B cell (primary cell): Measurements from ENCODE around the gene MCM3AP. TPM values are rescaled to one million over a fixed set of nuclear protein-coding genes. Genes with fewer than 3 reads are reported as not detected.

Experiments
- ATAC-seq: fragments of 200-7000 bp; cut with Tn5 transposase; one replicate; pipeline ENCODE4 v1.10.0; 2021; ENCODE audit warnings: low read depth, mild to moderate bottlenecking, moderate number of reproducible peaks, moderate library complexity
- CTCF ChIA-PET: fragments of 350-600 bp; sonication (Branson Sonifier 250); formaldehyde crosslinking; loops from one replicate; lab custom pipeline; 2021; ENCODE audit warnings: antibody characterized with exemption, inconsistent platforms; lab: Charles Lee
- POLR2A ChIA-PET: fragments of 350-600 bp; sonication (Branson Sonifier 250); formaldehyde crosslinking; loops from one replicate; lab custom pipeline; 2021; ENCODE audit warnings: antibody characterized with exemption; lab: Charles Lee
- DNase-seq: peaks from one replicate; pipeline ENCODE4 v3.0.0; 2013
- H2AFZ ChIP-seq: 2 replicates; pipeline ENCODE4 v1.6.1; 2012; ENCODE audit warnings: mild to moderate bottlenecking, low read depth, low read length; ENCODE audit not compliant: insufficient read depth, poor library complexity, severe bottlenecking
- H3K27ac ChIP-seq, 2 donors: 1 replicate in 1 of 2; 2 replicates in 1 of 2; pipeline ENCODE4 v1.5.1; 2012 to 2013; ENCODE audit warnings: low read length in 2 of 2, mild to moderate bottlenecking in 2 of 2, moderate library complexity in 1 of 2
- H3K27me3 ChIP-seq, 4 experiments: fragments of 200-600 bp in 1 of 4; sonication (generic) in 1 of 4; replicated peaks in 1 of 4; 1 replicate in 2 of 4; 2 replicates in 2 of 4; pipeline versions ENCODE4 v1.6.1 to v1.7.0; 2013 to 2016; ENCODE audit warnings: low read length in 3 of 4, mild to moderate bottlenecking in 2 of 4, mixed read lengths in 1 of 4, moderate library complexity in 1 of 4; ENCODE audit not compliant: insufficient read depth in 4 of 4, control insufficient read depth in 3 of 4; ENCODE audit errors: control extremely low read depth in 1 of 4
- H3K36me3 ChIP-seq, 2 experiments: replicated peaks in 1 of 2; 1 replicate in 1 of 2; 2 replicates in 1 of 2; pipeline versions ENCODE4 v1.6.1 to v1.7.1; 2013; ENCODE audit warnings: low read length in 1 of 2; ENCODE audit not compliant: insufficient read depth in 2 of 2, control insufficient read depth in 1 of 2; ENCODE audit errors: control extremely low read depth in 1 of 2, extremely low read depth in 1 of 2
- H3K4me1 ChIP-seq, 2 donors: fragments of 200-600 bp in 1 of 2; sonication (generic) in 1 of 2; 1 replicate in 1 of 2; 2 replicates in 1 of 2; pipeline versions ENCODE4 v1.5.1 to v1.6.1; 2013 to 2017; ENCODE audit warnings: low read length in 2 of 2; ENCODE audit not compliant: control insufficient read depth in 2 of 2, insufficient read depth in 2 of 2
- H3K4me2 ChIP-seq: replicated peaks from 2 replicates; pipeline ENCODE3; 2012; ENCODE audit warnings: mild to moderate bottlenecking, low read depth, low read length; ENCODE audit not compliant: poor library complexity, severe bottlenecking
- H3K4me3 ChIP-seq, 5 experiments: fragments of 200-600 bp in 1 of 5; sonication (generic) in 1 of 5; 1 replicate in 3 of 5; 2 replicates in 2 of 5; pipeline versions ENCODE4 v1.5.1 to v1.7.0; 2011 to 2016; ENCODE audit warnings: low read length in 4 of 5, mild to moderate bottlenecking in 4 of 5, low read depth in 2 of 5, control low read depth in 1 of 5, moderate library complexity in 1 of 5; ENCODE audit not compliant: insufficient read depth in 1 of 5; ENCODE audit errors: control extremely low read depth in 1 of 5, extremely low read depth in 1 of 5
- H3K79me2 ChIP-seq: fragments of 200-600 bp; sonication (generic); one replicate; pipeline ENCODE4 v1.6.0; 2016; ENCODE audit warnings: low read length; ENCODE audit not compliant: control insufficient read depth, insufficient read depth
- H3K9ac ChIP-seq: fragments of 200-600 bp; sonication (generic); 2 replicates; pipeline ENCODE4 v1.6.1; 2017; ENCODE audit warnings: mild to moderate bottlenecking, low read length, moderate library complexity
- H3K9me3 ChIP-seq, 3 donors: one replicate each; pipeline versions ENCODE4 v1.6.1 to v1.7.1; 2013; ENCODE audit warnings: low read length in 2 of 3; ENCODE audit not compliant: control insufficient read depth in 2 of 3, insufficient read depth in 1 of 3; ENCODE audit errors: control extremely low read depth in 1 of 3
- H4K20me1 ChIP-seq: 2 replicates; pipeline ENCODE4 v1.6.0; 2012; ENCODE audit warnings: mild to moderate bottlenecking, low read length; ENCODE audit not compliant: insufficient read depth, control insufficient read depth, poor library complexity, severe bottlenecking
- H3K27ac Mint-ChIP-seq: one replicate; pipeline ENCODE4 v1.8.0; 2021; ENCODE audit warnings: mixed read lengths
- H3K27me3 Mint-ChIP-seq: one replicate; pipeline ENCODE4 v1.8.0; 2021; ENCODE audit warnings: mixed read lengths
- H3K4me1 Mint-ChIP-seq: one replicate; pipeline ENCODE4 v1.8.0; 2021; ENCODE audit warnings: mixed read lengths
- H3K4me3 Mint-ChIP-seq: one replicate; pipeline ENCODE4 v1.8.0; 2021; ENCODE audit warnings: mixed read lengths
- H3K9me3 Mint-ChIP-seq: one replicate; pipeline ENCODE4 v1.8.0; 2022; ENCODE audit warnings: mixed read lengths; ENCODE audit not compliant: insufficient read depth
- EZH2 ChIP-seq: IDR thresholded peaks from 2 replicates; pipeline ENCODE4 v1.6.1; 2012; ENCODE audit warnings: borderline replicate concordance, low read depth, mild to moderate bottlenecking, moderate library complexity, low read length; ENCODE audit not compliant: insufficient read depth, poor library complexity, severe bottlenecking
- WGBS: methylation state at CpG from one replicate; pipeline ENCODE4 v1.1.5; 2013; ENCODE audit warnings: missing lambda C conversion rate; ENCODE audit not compliant: insufficient coverage; 5-methylcytosine and 5-hydroxymethylcytosine counted together
- intact Hi-C: fragments of 100-400 bp; cut with micrococcal nuclease; formaldehyde crosslinking; loops from one replicate; pipeline ENCODE4 v1.10.0; 2022
- polyA plus RNA-seq: library from polyadenylated mRNA; depleted of rRNA; stranded (reverse); fragments of >200 nt; gene quantifications from 2 replicates; pipeline ENCODE4 v1.2.3, GENCODE V29; 2012
- total RNA-seq, 2 donors: library from RNA; stranded (reverse); fragments of 120-200 nt in 1 of 2; gene quantifications; 1 replicate in 1 of 2; 2 replicates in 1 of 2; pipeline versions ENCODE4 v1.2.3 to v1.2.4, GENCODE V29; 2013 to 2022
- TF ChIP-seq, protein P1 (sequence below): fragments of 200-600 bp; IDR thresholded peaks from one replicate; pipeline ENCODE4 v1.8.0; 2022; ENCODE audit warnings: antibody characterized with exemption, mild to moderate bottlenecking

The MCM3AP gene
- total and polyA plus RNA-seq, 2 donors (not counting 1 experiment from before 2014, with no cell fraction given): 61.7 to 180 TPM

DNA sequence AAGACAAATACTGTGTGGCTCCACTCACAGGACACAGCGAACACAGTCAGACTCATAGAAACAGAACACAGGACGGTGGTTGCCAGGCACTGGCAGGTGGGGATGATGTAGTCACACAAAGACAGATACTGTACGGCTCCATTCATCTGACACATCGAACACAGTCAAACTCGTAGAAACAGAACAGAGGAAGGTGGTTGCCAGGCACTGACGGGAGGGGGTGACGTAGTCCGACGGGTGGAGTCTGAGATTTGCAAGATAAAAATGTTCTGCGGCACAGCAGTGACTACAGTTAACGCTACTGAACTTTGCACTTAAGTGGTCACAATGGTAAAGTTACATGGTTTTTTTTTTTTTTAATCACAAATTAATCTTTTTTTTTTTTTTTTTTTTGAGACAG, 19.5 kb upstream of the MCM3AP start:
- H3K4me3 ChIP-seq: no peak overlapping the region
- no peak for DNase-seq
- H4K20me1 ChIP-seq: no peaks in the 10 kb centered on the region
- CTCF ChIA-PET: no interaction called here
- H3K4me2 ChIP-seq: no peak overlapping the region
- peaks cover 3 to 5% of the 10 kb centered on the region in 2 experiments for H3K36me3 ChIP-seq
- H3K4me1 Mint-ChIP-seq: no peaks in the 10 kb centered on the region
- H2AFZ ChIP-seq: no peak overlapping the region
- 96% methylated on average over 8 of the region's 11 CpGs for WGBS
- H3K4me3 Mint-ChIP-seq: no peak overlapping the region
- H3K27ac Mint-ChIP-seq: no peak overlapping the region
- POLR2A ChIA-PET: no interaction called here
- H3K9ac ChIP-seq: no peak overlapping the region
- H3K27me3 Mint-ChIP-seq: no peaks in the 10 kb centered on the region
- no peaks in the 10 kb centered on the region for H3K27me3 ChIP-seq
- intact Hi-C loops: no loop called here
- no peaks in the 10 kb centered on the region for H3K79me2 ChIP-seq
- no peaks in the 10 kb centered on the region for H3K9me3 ChIP-seq
- H3K27ac ChIP-seq: no peak overlapping the region
- no peaks in the 10 kb centered on the region for H3K4me1 ChIP-seq
- no peak for TF ChIP-seq EZH2
- TF ChIP-seq, protein P1, sequence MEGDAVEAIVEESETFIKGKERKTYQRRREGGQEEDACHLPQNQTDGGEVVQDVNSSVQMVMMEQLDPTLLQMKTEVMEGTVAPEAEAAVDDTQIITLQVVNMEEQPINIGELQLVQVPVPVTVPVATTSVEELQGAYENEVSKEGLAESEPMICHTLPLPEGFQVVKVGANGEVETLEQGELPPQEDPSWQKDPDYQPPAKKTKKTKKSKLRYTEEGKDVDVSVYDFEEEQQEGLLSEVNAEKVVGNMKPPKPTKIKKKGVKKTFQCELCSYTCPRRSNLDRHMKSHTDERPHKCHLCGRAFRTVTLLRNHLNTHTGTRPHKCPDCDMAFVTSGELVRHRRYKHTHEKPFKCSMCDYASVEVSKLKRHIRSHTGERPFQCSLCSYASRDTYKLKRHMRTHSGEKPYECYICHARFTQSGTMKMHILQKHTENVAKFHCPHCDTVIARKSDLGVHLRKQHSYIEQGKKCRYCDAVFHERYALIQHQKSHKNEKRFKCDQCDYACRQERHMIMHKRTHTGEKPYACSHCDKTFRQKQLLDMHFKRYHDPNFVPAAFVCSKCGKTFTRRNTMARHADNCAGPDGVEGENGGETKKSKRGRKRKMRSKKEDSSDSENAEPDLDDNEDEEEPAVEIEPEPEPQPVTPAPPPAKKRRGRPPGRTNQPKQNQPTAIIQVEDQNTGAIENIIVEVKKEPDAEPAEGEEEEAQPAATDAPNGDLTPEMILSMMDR: no peak
- no peaks in the 10 kb centered on the region for H3K9me3 Mint-ChIP-seq
- ATAC-seq: no peak

DNA sequence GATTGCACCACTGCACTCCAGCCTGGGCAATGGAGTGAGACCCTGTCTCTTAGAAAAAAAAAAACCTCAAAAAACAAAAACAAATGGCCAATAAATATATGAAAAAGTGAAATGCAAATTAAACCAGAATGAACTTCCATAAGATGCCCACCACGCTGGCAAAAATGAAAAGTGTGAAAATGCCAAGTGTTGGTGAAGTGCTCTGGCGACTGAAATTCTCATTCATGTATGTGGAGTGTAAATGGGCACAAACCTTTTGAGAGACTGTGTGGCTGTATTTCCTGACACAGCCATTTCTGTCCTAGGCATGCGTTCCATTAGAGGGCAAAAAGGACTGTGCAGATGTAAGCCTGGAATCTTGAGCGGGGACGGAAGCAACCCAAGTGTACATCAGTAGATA, 19.0 kb upstream of the MCM3AP start:
- intact Hi-C loops: no loop called here
- ATAC-seq (no peak), DNase-seq (no peak)
- no peaks in the 10 kb centered on the region for H3K4me1 Mint-ChIP-seq
- Histone ChIP-seq H3K9me3 (no peaks in the 10 kb centered on the region), H3K9ac (no peak overlapping the region), H2AFZ (no peak overlapping the region), H3K4me2 (no peak overlapping the region), H4K20me1 (no peaks in the 10 kb centered on the region), H3K27ac (no peak overlapping the region), H3K4me3 (no peak overlapping the region), H3K4me1 (no peaks in the 10 kb centered on the region), H3K79me2 (no peaks in the 10 kb centered on the region), H3K27me3 (no peaks in the 10 kb centered on the region), H3K36me3 (peaks cover 3 to 5% of the 10 kb centered on the region in 2 experiments)
- WGBS: 94% methylated on average over 4 of the region's 5 CpGs
- POLR2A ChIA-PET: no interaction called here
- no peaks in the 10 kb centered on the region for H3K9me3 Mint-ChIP-seq
- TF ChIP-seq EZH2: no peak
- TF ChIP-seq, protein P1: no peak
- no peak overlapping the region for H3K27ac Mint-ChIP-seq
- CTCF ChIA-PET: no interaction called here
- no peak overlapping the region for H3K4me3 Mint-ChIP-seq
- no peaks in the 10 kb centered on the region for H3K27me3 Mint-ChIP-seq
